Adrenal gland (tissue), 12 donors: ENCODE measurements around the gene FRAT2. TPM values are rescaled to one million over a fixed set of nuclear protein-coding genes. Genes with fewer than 3 reads are reported as not detected.

Source experiments
- DNase-seq, 7 donors: peaks; one replicate each; pipeline ENCODE4 v3.0.0-alpha.2; 2019 to 2020
- H3K27ac ChIP-seq, 5 donors: fragments of 200-600 bp; sonication (generic) in 4 of 5; 1 replicate in 3 of 5; 2 replicates in 2 of 5; pipeline versions ENCODE4 v1.5.1 to v1.8.0; 2016 to 2020; ENCODE audit warnings: mild to moderate bottlenecking in 1 of 5
- H3K27me3 ChIP-seq: fragments of 200-600 bp; 2 replicates; pipeline ENCODE4 v1.8.0; 2021
- H3K36me3 ChIP-seq, 2 donors: fragments of 200-600 bp; replicated peaks in 1 of 2; 1 replicate in 1 of 2; 2 replicates in 1 of 2; pipeline versions ENCODE4 v1.5.1 to v1.8.0; 2018 to 2022
- H3K4me1 ChIP-seq, 2 donors: fragments of 200-600 bp; replicated peaks in 1 of 2; 1 replicate in 1 of 2; 2 replicates in 1 of 2; pipeline versions ENCODE4 v1.5.1 to v1.8.0; 2018 to 2021
- H3K4me3 ChIP-seq, 4 donors: fragments of 200-600 bp; sonication (generic) in 3 of 4; one replicate each; pipeline ENCODE4 v1.5.1; 2016 to 2018
- H3K9me3 ChIP-seq, 3 donors: fragments of 200-600 bp; sonication (generic) in 1 of 3; replicated peaks in 1 of 3; 1 replicate in 2 of 3; 2 replicates in 1 of 3; pipeline versions ENCODE4 v1.5.1 to v1.8.0; 2016 to 2021
- CTCF ChIP-seq, 6 experiments: fragments of 450-650 bp in 4 of 6; fragments of 200-600 bp in 2 of 6; sonication (generic) in 1 of 6; IDR thresholded peaks; 1 replicate in 5 of 6; 2 replicates in 1 of 6; pipeline versions ENCODE4 v1.5.1 to v1.8.0; 2016 to 2021; ENCODE audit warnings: antibody characterized with exemption in 6 of 6, mild to moderate bottlenecking in 2 of 6, moderate library complexity in 1 of 6
- POLR2A ChIP-seq, 2 donors: fragments of 450-650 bp; IDR thresholded peaks; one replicate each; pipeline ENCODE4 v1.6.1; 2017; ENCODE audit warnings: antibody characterized with exemption in 2 of 2, mild to moderate bottlenecking in 2 of 2, moderate library complexity in 1 of 2
- WGBS, 4 donors: extraction: QIAGEN DNeasy Blood & Tissue Kit in 2 of 4; methylation state at CpG; one replicate each; pipeline versions ENCODE4 v1.1.5 to v1.1.7; 2013 to 2017; 5-methylcytosine and 5-hydroxymethylcytosine counted together
- intact Hi-C, 2 donors: fragments of 100-400 bp; cut with DNase I; formaldehyde crosslinking; loops; one replicate each; pipeline versions ENCODE4 v1.14.1 to v1.15.0; 2022 to 2023
- polyA plus RNA-seq, 3 donors: library from polyadenylated mRNA; stranded (reverse); fragments of 200-250 nt in 2 of 3; fragments of 350-450 nt in 1 of 3; fragmentation: Illumina TruSeq in 1 of 3; extraction: RNeasy Lipid Tissue Mini Kit (QIAGEN cat#74804) in 1 of 3; gene quantifications; one replicate each; pipeline ENCODE4 v1.2.3, GENCODE V29; 2013 to 2014
- total RNA-seq, 9 donors: library from RNA; depleted of rRNA in 4 of 9; stranded (reverse); fragments of >200 nt in 4 of 9; fragments of 120-200 nt in 1 of 9; fragmentation: NEBNext Ultra II Directional in 1 of 9; extraction: Animal tissue kit (Norgen Biotek cat#: 25700) in 1 of 9; gene quantifications; one replicate each; pipeline versions ENCODE4 v1.1.0 to v1.2.4, GENCODE V29; 2013 to 2023
- donor health status: healthy with polysubstance abuse.
- donor health status: Bipolar disorder and iron deficiency.
- donor health status: DM: yes; HTN: yes; CAD: no.
- donor health status: DM: no; HTN: no; CAD: no.
- donor health status: DM: no; HTN: no; CAD: no.
- donor health status: DM: yes; HTN: yes; CAD: no.

Gene FRAT2
- total and polyA plus RNA-seq, 12 donors = 2.8 to 17.9 (median 7.7) TPM

GRCh38 chr10:97336942-97337831 is 2.7 kb upstream of the FRAT2 start:
- H3K4me1 ChIP-seq = peaks cover 5% of the 10 kb centered on the region in 2 donors
- no peaks in the 10 kb centered on the region for H3K9me3 ChIP-seq
- no peaks in the 10 kb centered on the region for H3K27me3 ChIP-seq
- DNase-seq = no peak
- intact Hi-C loops = loop anchor here in 1 of 2 donors (10.0 kb wide), 1 partner anchor 52 kb away; no protein-coding TSS in a partner anchor
- TF ChIP-seq POLR2A (IDR thresholded peaks at IDR 0.05) (no peak), CTCF (IDR thresholded peaks at IDR 0.05) (no peak)
- no peaks in the 10 kb centered on the region for H3K36me3 ChIP-seq
- WGBS, 4 donors = 27 to 36% (median 32%) methylated on average over 8 to 11 of the region's 11 CpGs
- H3K27ac ChIP-seq = peak overlapping the region in 1 of 5 donors; percentile 8
- H3K4me3 ChIP-seq = no peak overlapping the region

GRCh38 chr10:97336446-97336845 is 1.9 kb upstream of the FRAT2 start:
- Histone ChIP-seq H3K27me3 (no peaks in the 10 kb centered on the region), H3K9me3 (no peaks in the 10 kb centered on the region), H3K4me3 (no peak overlapping the region), H3K27ac (no peak overlapping the region), H3K36me3 (no peaks in the 10 kb centered on the region), H3K4me1 (peaks cover 12% of the 10 kb centered on the region in 2 donors)
- intact Hi-C loops = loop anchor here in 1 of 2 donors (10.0 kb wide), 1 partner anchor 52 kb away; no protein-coding TSS in a partner anchor
- DNase-seq = no peak
- TF ChIP-seq POLR2A (IDR thresholded peaks at IDR 0.05) (no peak), CTCF (IDR thresholded peaks at IDR 0.05) (no peak)
- WGBS, 4 donors = 44 to 59% (median 53%) methylated on average over 5 of the region's 5 CpGs

- Histone ChIP-seq H3K4me1 (peaks cover 15 to 17% of the 10 kb centered on the region in 2 donors), H3K27me3 (no peaks in the 10 kb centered on the region), H3K27ac (no peak overlapping the region), H3K4me3 (no peak overlapping the region), H3K9me3 (no peaks in the 10 kb centered on the region), H3K36me3 (no peaks in the 10 kb centered on the region)
- intact Hi-C loops = loop anchor here in 1 of 2 donors (10.0 kb wide), 1 partner anchor 51 kb away; no protein-coding TSS in a partner anchor
- TF ChIP-seq CTCF (IDR thresholded peaks at IDR 0.05) (no peak), POLR2A (IDR thresholded peaks at IDR 0.05) (no peak)
- no peak for DNase-seq
- 63 to 66% (median 65%) methylated on average over 5 of the region's 5 CpGs for whole genome bisulfite sequencing, 4 donors
Measured at GRCh38 chr10:97336006-97336405, 1.5 kb upstream of the FRAT2 start.

GRCh38 chr10:97335188-97335619 is 675 bp upstream of the FRAT2 start:
- DNase-seq = peak in 1 of 7 donors; percentile 33
- intact Hi-C loops = loop anchor here in 1 of 2 donors (10.0 kb wide), 1 partner anchor 50 kb away; no protein-coding TSS in a partner anchor
- TF ChIP-seq POLR2A (IDR thresholded peaks at IDR 0.05) = no peak
- Histone ChIP-seq H3K9me3 (no peaks in the 10 kb centered on the region), H3K4me1 (peaks cover 15 to 18% of the 10 kb centered on the region in 2 donors), H3K36me3 (no peaks in the 10 kb centered on the region), H3K27me3 (no peaks in the 10 kb centered on the region), H3K4me3 (peak overlapping the region in 2 of 4 donors; percentile 80 to 88), H3K27ac (peak overlapping the region in 3 of 5 donors; percentile 93 to 97 (median 95))
- WGBS, 4 donors = 2 to 9% (median 3%) methylated on average over 13 to 25 of the region's 25 CpGs
